Measurements from ENCODE around the gene KNSTRN.

Gene KNSTRN

GRCh38 chr15:40437752-40438687 lies 55.5 kb downstream of the KNSTRN start:
- H3K4me3 ChIP-seq (ENCODE audit: low read depth, low read length), result no peak overlapping the region
- no peak for TF ChIP-seq CTCF (IDR thresholded peaks at IDR 0.05; ENCODE audit: insufficient read depth, low read depth, low read length, missing control alignments)

GRCh38 chr15:40438712-40439111 lies 56.2 kb downstream of the KNSTRN start:
- TF ChIP-seq CTCF (IDR thresholded peaks at IDR 0.05; ENCODE audit: insufficient read depth, low read depth, low read length, missing control alignments), result no peak
- DNase-seq (ENCODE audit: low read depth), result no peak
- no peak overlapping the region for H3K4me3 ChIP-seq (ENCODE audit: low read depth, low read length)

More at GRCh38 chr15:40437752-40438687, 55.5 kb downstream of the KNSTRN start:
- DNase-seq (ENCODE audit: low read depth), result no peak

GRCh38 chr15:40439461-40439959 lies 57.0 kb downstream of the KNSTRN start:
- DNase-seq (ENCODE audit: low read depth), result no peak
- H3K4me3 ChIP-seq (ENCODE audit: low read depth, low read length), result peak overlapping the region; percentile 72
- no peak for TF ChIP-seq CTCF (IDR thresholded peaks at IDR 0.05; ENCODE audit: insufficient read depth, low read depth, low read length, missing control alignments)

GRCh38 chr15:40439960-40440742 lies 57.6 kb downstream of the KNSTRN start:
- peak; percentile 31 for DNase-seq (ENCODE audit: low read depth)
- peak overlapping the region; percentile 72 for H3K4me3 ChIP-seq (ENCODE audit: low read depth, low read length)

GRCh38 chr15:40440743-40441564 lies 58.4 kb downstream of the KNSTRN start, which contains the start of gene BAHD1:
Gene BAHD1 (plus strand): TSS chr15:40440953. CDS start chr15:40458465, 17,512 bp downstream.
- DNase-seq (ENCODE audit: low read depth), result peak; percentile 97
- peak within 1 kb of the TSS; percentile 73 for H3K4me3 ChIP-seq (ENCODE audit: low read depth, low read length)
- TF ChIP-seq CTCF (IDR thresholded peaks at IDR 0.05; ENCODE audit: insufficient read depth, low read depth, low read length, missing control alignments), result no peak

More at GRCh38 chr15:40439960-40440742, 57.6 kb downstream of the KNSTRN start:
- TF ChIP-seq CTCF (IDR thresholded peaks at IDR 0.05; ENCODE audit: insufficient read depth, low read depth, low read length, missing control alignments), result no peak
